ENCODE data around the gene D2HGDH. TPM values are rescaled to one million over a fixed set of nuclear protein-coding genes. Genes with fewer than 3 reads are reported as not detected.

Gene D2HGDH
- total and polyA plus RNA-seq, 2 of the 13 experiments (the other 11 are each of a cell fraction or from before 2014, with no cell fraction given): 19.2 to 20.3 TPM

DNA sequence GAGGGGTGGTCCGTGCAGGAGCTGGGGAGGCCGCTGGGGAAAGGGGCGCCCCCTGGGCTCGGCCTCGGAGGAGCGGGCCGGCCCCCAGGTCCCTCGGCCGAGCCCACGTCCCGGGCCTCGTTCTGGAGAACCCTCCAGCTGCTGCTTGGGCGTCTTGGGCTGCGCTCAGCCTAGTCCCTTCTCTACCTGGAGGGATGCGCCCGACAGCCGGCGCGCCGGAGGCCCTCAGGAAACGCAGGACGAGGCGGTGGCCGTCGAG is 293 bp upstream of the D2HGDH start (continued):
- TF ChIP-seq SAFB2 (CRISPR knock-in tag; IDR thresholded peaks at IDR 0.05; ENCODE audit: borderline replicate concordance, low read depth): no peak
- TF ChIP-seq, protein P1, sequence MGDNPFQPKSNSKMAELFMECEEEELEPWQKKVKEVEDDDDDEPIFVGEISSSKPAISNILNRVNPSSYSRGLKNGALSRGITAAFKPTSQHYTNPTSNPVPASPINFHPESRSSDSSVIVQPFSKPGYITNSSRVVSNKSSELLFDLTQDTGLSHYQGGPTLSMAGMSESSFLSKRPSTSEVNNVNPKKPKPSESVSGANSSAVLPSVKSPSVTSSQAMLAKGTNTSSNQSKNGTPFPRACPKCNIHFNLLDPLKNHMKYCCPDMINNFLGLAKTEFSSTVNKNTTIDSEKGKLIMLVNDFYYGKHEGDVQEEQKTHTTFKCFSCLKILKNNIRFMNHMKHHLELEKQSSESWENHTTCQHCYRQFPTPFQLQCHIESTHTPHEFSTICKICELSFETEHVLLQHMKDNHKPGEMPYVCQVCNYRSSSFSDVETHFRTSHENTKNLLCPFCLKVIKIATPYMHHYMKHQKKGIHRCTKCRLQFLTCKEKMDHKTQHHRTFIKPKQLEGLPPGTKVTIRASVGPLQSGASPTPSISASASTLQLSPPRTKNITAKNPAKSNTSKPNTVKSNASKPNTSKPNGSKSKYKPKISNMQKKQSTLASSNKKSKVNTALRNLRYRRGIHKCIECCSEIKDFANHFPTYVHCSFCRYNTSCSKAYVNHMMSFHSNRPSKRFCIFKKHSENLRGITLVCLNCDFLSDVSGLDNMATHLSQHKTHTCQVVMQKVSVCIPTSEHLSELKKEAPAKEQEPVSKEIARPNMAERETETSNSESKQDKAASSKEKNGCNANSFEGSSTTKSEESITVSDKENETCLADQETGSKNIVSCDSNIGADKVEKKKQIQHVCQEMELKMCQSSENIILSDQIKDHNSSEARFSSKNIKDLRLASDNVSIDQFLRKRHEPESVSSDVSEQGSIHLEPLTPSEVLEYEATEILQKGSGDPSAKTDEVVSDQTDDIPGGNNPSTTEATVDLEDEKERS (CRISPR knock-in tag; IDR thresholded peaks at IDR 0.05): no peak
- peak; percentile 76 for TF ChIP-seq ZFX (CRISPR knock-in tag; IDR thresholded peaks at IDR 0.05; ENCODE audit: low read depth)
- no peak for TF ChIP-seq FUBP1 (CRISPR knock-in tag; IDR thresholded peaks at IDR 0.05; ENCODE audit: borderline replicate concordance)
- TF ChIP-seq, protein P2, sequence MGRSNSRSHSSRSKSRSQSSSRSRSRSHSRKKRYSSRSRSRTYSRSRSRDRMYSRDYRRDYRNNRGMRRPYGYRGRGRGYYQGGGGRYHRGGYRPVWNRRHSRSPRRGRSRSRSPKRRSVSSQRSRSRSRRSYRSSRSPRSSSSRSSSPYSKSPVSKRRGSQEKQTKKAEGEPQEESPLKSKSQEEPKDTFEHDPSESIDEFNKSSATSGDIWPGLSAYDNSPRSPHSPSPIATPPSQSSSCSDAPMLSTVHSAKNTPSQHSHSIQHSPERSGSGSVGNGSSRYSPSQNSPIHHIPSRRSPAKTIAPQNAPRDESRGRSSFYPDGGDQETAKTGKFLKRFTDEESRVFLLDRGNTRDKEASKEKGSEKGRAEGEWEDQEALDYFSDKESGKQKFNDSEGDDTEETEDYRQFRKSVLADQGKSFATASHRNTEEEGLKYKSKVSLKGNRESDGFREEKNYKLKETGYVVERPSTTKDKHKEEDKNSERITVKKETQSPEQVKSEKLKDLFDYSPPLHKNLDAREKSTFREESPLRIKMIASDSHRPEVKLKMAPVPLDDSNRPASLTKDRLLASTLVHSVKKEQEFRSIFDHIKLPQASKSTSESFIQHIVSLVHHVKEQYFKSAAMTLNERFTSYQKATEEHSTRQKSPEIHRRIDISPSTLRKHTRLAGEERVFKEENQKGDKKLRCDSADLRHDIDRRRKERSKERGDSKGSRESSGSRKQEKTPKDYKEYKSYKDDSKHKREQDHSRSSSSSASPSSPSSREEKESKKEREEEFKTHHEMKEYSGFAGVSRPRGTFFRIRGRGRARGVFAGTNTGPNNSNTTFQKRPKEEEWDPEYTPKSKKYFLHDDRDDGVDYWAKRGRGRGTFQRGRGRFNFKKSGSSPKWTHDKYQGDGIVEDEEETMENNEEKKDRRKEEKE (IDR thresholded peaks at IDR 0.05): no peak
- TF ChIP-seq TP53 (CRISPR knock-in tag; conservative IDR thresholded peaks at IDR 0.05): no peak
- TF ChIP-seq KDM1A (CRISPR knock-in tag; IDR thresholded peaks at IDR 0.05): no peak
- no peak for TF ChIP-seq POLR2A (IDR thresholded peaks at IDR 0.05; ENCODE audit: insufficient read depth in 1 of 2, low read depth in 2 of 2, low read length in 2 of 2)
- TF ChIP-seq BRF2 (CRISPR knock-in tag; IDR thresholded peaks at IDR 0.05): no peak
- no peak for TF ChIP-seq BRD4 (CRISPR knock-in tag; IDR thresholded peaks at IDR 0.05)
- no peak for TF ChIP-seq SALL1 (CRISPR knock-in tag; IDR thresholded peaks at IDR 0.05)
- no peak for TF ChIP-seq ERF (CRISPR knock-in tag; IDR thresholded peaks at IDR 0.05)
- TF ChIP-seq ARNTL (CRISPR knock-in tag; IDR thresholded peaks at IDR 0.05): 0 out of 2 replicates have a peak, but pooled peaks have one; percentile 7
- TF ChIP-seq NFYC (CRISPR knock-in tag; IDR thresholded peaks at IDR 0.05): no peak
- TF ChIP-seq ASH2L (IDR thresholded peaks at IDR 0.05; ENCODE audit: insufficient read length, low read depth, low read length): no peak
- TF ChIP-seq KAT7 (CRISPR knock-in tag; IDR thresholded peaks at IDR 0.05; ENCODE audit: borderline replicate concordance): no peak
- no peak for TF ChIP-seq FOXC1 (CRISPR knock-in tag; IDR thresholded peaks at IDR 0.05; ENCODE audit: borderline replicate concordance)
- TF ChIP-seq ZNF530 (CRISPR knock-in tag; IDR thresholded peaks at IDR 0.05; ENCODE audit: low read depth): no peak
- TF ChIP-seq HNF4G (IDR thresholded peaks at IDR 0.05; ENCODE audit: borderline replicate concordance, low read depth, low read length): no peak
- TF ChIP-seq HNF4G (CRISPR knock-in tag; IDR thresholded peaks at IDR 0.05; ENCODE audit: borderline replicate concordance, low read depth): no peak
- no peak for TF ChIP-seq SOX5 (CRISPR knock-in tag; IDR thresholded peaks at IDR 0.05; ENCODE audit: borderline replicate concordance)
- no peak for TF ChIP-seq ZNF234 (CRISPR knock-in tag; conservative IDR thresholded peaks at IDR 0.05)
- no peak for TF ChIP-seq ZBTB26 (CRISPR knock-in tag; IDR thresholded peaks at IDR 0.05; ENCODE audit: borderline replicate concordance)

Data from HepG2 (cell line).